ENCODE data around the gene PCDH15.

GRCh38 chr10:54194806-54195205 lies 606.2 kb downstream of the PCDH15 start:
- no peak for TF ChIP-seq POLR2A (IDR thresholded peaks at IDR 0.05)
- TF ChIP-seq, protein P1, sequence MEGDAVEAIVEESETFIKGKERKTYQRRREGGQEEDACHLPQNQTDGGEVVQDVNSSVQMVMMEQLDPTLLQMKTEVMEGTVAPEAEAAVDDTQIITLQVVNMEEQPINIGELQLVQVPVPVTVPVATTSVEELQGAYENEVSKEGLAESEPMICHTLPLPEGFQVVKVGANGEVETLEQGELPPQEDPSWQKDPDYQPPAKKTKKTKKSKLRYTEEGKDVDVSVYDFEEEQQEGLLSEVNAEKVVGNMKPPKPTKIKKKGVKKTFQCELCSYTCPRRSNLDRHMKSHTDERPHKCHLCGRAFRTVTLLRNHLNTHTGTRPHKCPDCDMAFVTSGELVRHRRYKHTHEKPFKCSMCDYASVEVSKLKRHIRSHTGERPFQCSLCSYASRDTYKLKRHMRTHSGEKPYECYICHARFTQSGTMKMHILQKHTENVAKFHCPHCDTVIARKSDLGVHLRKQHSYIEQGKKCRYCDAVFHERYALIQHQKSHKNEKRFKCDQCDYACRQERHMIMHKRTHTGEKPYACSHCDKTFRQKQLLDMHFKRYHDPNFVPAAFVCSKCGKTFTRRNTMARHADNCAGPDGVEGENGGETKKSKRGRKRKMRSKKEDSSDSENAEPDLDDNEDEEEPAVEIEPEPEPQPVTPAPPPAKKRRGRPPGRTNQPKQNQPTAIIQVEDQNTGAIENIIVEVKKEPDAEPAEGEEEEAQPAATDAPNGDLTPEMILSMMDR (IDR thresholded peaks at IDR 0.05): no peak
- no peak for TF ChIP-seq EP300 (IDR thresholded peaks at IDR 0.05)
